Measurements from ENCODE around the gene DLL1.

The DLL1 gene

DNA sequence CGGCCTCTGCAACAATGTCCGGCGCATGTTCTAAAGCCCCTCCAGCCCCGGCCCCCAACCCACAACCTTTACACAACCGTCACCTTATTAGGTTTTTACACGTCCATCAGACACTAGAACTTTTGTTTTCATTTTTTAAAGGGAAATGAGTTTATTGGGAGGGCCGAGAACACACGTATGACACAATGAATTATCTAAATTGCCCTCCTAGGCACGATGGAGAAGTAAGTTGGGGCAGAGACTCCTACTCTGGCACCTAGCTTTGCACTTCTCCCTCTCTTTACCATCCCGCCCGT lies 1.2 kb upstream of the DLL1 start:
- no peak for DNase-seq (ENCODE audit: extremely low spot score)
- ChIA-PET CTCF (interaction anchor here (0.9 to 1.6 kb wide), 6 partner anchors 13 to 502 kb away, joined by 3 to 7 read pairs (median 3); no protein-coding TSS in a partner anchor), POLR2A (no interaction called here)
- TF ChIP-seq, protein P1, sequence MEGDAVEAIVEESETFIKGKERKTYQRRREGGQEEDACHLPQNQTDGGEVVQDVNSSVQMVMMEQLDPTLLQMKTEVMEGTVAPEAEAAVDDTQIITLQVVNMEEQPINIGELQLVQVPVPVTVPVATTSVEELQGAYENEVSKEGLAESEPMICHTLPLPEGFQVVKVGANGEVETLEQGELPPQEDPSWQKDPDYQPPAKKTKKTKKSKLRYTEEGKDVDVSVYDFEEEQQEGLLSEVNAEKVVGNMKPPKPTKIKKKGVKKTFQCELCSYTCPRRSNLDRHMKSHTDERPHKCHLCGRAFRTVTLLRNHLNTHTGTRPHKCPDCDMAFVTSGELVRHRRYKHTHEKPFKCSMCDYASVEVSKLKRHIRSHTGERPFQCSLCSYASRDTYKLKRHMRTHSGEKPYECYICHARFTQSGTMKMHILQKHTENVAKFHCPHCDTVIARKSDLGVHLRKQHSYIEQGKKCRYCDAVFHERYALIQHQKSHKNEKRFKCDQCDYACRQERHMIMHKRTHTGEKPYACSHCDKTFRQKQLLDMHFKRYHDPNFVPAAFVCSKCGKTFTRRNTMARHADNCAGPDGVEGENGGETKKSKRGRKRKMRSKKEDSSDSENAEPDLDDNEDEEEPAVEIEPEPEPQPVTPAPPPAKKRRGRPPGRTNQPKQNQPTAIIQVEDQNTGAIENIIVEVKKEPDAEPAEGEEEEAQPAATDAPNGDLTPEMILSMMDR (IDR thresholded peaks at IDR 0.05; ENCODE audit: control extremely low read depth, extremely low read depth, low read depth, missing control alignments): no peak

DNA sequence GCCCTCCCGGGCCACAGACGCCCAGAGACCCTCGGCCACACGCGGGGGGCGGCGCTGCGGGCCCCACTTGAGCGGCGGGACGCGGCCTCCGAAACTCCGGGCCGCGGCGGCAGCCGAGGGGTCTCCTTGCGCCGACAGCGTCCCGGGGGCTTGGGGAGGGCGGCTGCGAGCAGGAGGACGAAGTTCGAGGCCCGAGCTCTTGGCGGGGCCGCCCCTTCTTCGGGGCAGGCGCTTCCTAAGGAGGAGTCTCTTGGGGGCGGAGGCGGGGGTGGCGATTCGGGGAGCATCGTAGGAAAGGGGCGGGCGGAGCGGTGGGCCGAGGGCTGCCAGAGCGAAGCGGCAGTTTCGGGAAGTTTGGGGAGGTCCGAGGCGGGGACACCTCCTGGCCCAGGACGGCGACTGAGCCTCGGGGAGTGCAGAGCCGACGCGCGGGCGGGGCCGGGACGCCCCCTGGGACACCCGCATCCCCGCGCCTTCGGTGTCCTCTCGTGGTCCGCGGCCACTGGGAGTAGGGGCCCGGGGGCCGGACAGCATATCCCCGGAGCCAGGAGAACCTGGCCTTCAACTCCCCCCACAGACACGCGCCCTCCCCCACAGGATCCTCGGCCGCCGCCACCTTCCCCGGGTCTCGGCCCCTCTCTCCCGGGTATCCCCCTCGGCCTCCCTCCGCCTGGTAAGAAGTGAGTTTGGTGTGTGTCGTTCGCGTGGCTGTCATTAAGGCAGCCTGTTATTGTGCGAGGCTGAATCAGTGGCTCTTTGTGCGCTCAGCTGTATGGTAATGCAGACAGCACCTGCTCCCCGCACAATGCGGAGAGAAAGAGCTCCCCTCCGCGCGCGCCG lies 613 bp upstream of the DLL1 start:
- TF ChIP-seq, protein P1 (IDR thresholded peaks at IDR 0.05; ENCODE audit: control extremely low read depth, extremely low read depth, low read depth, missing control alignments): peak; percentile 28
- POLR2A ChIA-PET: interaction anchor here (0.6 to 1.5 kb wide), 2 partner anchors 110 to 226 kb away, joined by 3 to 4 read pairs; no protein-coding TSS in a partner anchor
- peak; percentile 61 for DNase-seq (ENCODE audit: extremely low spot score)
- CTCF ChIA-PET: interaction anchor here (0.9 to 1.7 kb wide), 7 partner anchors 11 to 501 kb away, joined by 3 to 7 read pairs (median 3); no protein-coding TSS in a partner anchor

DNA sequence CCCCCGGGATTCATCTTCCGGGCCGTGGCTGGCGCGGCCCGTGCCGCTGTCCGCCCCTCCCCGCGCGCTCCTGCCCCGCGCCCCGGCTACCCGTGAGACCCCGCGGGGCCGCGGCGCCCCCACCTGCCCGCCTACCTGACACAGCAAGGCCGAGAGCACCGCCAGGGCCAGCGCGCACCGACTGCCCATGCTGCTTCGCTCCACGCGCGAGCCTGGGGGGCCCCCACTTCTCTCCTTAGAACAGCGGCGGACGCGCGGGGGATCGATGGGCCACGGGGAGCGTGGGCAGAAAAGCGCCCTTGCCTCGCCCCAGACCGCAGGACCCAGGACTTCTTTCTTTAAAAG lies 955 bp downstream of the DLL1 start:
- ChIA-PET CTCF (interaction anchor here (1.7 kb wide), 1 partner anchor 13 kb away, joined by 4 read pairs; no protein-coding TSS in a partner anchor), POLR2A (interaction anchor here (1.5 kb wide), 1 partner anchor 228 kb away, joined by 3 read pairs; no protein-coding TSS in a partner anchor)
- TF ChIP-seq, protein P1 (IDR thresholded peaks at IDR 0.05; ENCODE audit: control extremely low read depth, extremely low read depth, low read depth, missing control alignments): peak; percentile 12
- no peak for DNase-seq (ENCODE audit: extremely low spot score)

DNA sequence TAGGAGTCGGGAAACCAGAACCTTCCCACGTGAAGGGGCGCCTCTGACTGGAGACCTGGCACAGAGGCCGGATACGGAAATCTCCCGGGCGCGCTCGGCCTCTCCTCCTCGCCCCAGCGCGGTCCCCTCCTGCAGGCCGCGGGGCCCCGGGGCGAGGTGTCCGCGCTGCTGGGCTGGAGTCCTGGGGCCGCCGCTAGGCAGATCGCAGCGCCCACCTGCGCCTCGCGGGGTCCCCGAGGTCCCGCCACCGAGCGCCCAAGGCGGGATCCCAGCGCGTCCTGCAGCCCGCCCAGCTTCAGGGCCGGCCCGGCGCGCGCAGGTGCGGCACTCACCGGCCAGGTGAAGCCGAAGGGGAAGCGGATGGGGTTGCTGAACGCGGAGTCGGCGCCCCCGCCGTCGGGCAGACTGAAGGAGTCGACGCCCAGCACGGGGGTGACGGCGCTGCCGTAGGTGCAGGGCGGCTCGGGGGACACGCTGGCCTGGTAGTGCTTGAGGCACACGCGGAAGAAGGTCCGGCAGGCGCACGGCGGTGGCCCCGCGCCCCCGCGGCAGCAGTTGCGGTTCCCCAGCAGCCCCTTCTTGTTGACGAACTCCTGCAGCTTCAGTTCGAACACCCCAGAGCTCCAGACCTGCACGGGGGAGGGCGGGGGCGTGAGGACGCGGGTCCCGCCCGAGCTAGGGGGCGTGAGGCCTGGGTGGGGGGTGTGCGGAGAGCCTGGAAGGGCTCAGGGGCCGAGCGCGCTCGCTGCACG lies 1.5 kb downstream of the DLL1 start:
- TF ChIP-seq, protein P1 (IDR thresholded peaks at IDR 0.05; ENCODE audit: control extremely low read depth, extremely low read depth, low read depth, missing control alignments): no peak
- no peak for DNase-seq (ENCODE audit: extremely low spot score)
- POLR2A ChIA-PET: no interaction called here
- CTCF ChIA-PET: interaction anchor here (1.7 kb wide), 1 partner anchor 13 kb away, joined by 4 read pairs; no protein-coding TSS in a partner anchor

DNA sequence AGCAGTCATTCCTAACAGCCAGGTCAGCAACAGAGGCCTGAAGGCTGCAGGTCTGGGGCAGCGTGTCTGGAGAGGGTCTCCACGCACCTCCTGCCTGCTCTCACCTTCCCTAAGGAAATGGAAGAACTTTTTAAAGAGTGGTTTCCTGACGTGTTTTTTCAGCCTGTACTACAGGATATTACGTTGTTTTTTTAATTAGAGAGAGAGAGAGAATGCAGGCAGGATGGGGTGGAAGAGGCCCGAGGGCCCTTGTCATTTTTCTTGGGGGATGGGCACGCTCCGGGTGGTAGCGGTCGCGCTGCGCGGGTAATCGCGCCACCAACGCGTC lies 2.1 kb downstream of the DLL1 start:
- no peak for DNase-seq (ENCODE audit: extremely low spot score)
- TF ChIP-seq, protein P1 (IDR thresholded peaks at IDR 0.05; ENCODE audit: control extremely low read depth, extremely low read depth, low read depth, missing control alignments): no peak
- POLR2A ChIA-PET: no interaction called here
- CTCF ChIA-PET: interaction anchor here (0.9 kb wide), 1 partner anchor 11 kb away, joined by 3 read pairs; no protein-coding TSS in a partner anchor

DNA sequence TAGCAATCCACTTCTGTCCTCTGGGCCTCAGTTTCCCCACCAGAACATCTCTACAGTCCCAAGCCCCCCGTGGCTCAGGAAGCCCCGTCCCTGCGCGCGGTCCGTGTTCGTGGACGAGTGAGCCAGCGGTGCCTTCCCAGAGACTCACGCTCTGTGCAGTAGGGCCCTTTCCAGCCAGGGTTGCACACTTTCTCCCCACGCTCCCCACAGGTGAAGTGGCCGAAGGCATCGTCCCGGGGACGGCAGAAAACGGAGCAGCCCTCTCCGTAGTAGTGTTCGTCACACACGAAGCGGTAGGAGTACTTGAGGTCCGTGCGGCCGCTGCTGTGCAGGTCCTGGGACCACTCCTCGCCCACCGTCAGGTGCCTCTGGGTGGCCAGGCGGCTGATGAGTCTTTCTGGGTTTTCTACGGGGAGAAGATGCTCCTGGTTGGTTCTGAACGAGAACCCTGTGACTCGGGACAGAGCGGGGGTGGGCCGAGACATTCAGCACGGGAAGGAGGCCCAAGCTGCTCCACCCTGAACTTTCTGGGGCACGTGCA lies 2.7 kb downstream of the DLL1 start:
- TF ChIP-seq, protein P1 (IDR thresholded peaks at IDR 0.05; ENCODE audit: control extremely low read depth, extremely low read depth, low read depth, missing control alignments): no peak
- ChIA-PET POLR2A (no interaction called here), CTCF (interaction anchor here (0.9 to 1.6 kb wide), 2 partner anchors 10 to 229 kb away, joined by 3 to 5 read pairs; no protein-coding TSS in a partner anchor)
- DNase-seq (ENCODE audit: extremely low spot score): no peak
